Gastrocnemius medialis (tissue), 4 donors: ENCODE measurements around the gene MPHOSPH9.

Source experiments
- CTCF ChIP-seq, 5 experiments: fragments of 450-650 bp in 3 of 5; fragments of 200-600 bp in 2 of 5; sonication (generic) in 2 of 5; IDR thresholded peaks in 4 of 5; conservative IDR thresholded peaks in 1 of 5; 1 replicate in 4 of 5; 2 replicates in 1 of 5; pipeline ENCODE4 v1.5.1; 2016 to 2019; ENCODE audit warnings: antibody characterized with exemption in 5 of 5, mild to moderate bottlenecking in 3 of 5, moderate library complexity in 3 of 5
- POLR2A ChIP-seq, 2 donors: fragments of 450-650 bp; IDR thresholded peaks; one replicate each; pipeline ENCODE4 v1.6.1; 2017; ENCODE audit warnings: antibody characterized with exemption in 2 of 2, mild to moderate bottlenecking in 2 of 2, moderate library complexity in 2 of 2

- TF ChIP-seq CTCF (IDR thresholded peaks at IDR 0.05 in 4 of 5, conservative IDR thresholded peaks at IDR 0.05 in 1 of 5), result no peak
- no peak for TF ChIP-seq POLR2A (IDR thresholded peaks at IDR 0.05)
Measured at GRCh38 chr12:123151457-123152454, 81.2 kb downstream of the MPHOSPH9 start.
